ENCODE results near the gene CRABP2.

The CRABP2 gene

GRCh38 chr1:156708218-156708661 lies 2.9 kb upstream of the CRABP2 start:
- DNase-seq, result no peak

GRCh38 chr1:156707417-156708217 lies 2.2 kb upstream of the CRABP2 start:
- DNase-seq, result no peak

- no peak for DNase-seq
Measured at GRCh38 chr1:156706657-156707416, 1.5 kb upstream of the CRABP2 start.

DNA sequence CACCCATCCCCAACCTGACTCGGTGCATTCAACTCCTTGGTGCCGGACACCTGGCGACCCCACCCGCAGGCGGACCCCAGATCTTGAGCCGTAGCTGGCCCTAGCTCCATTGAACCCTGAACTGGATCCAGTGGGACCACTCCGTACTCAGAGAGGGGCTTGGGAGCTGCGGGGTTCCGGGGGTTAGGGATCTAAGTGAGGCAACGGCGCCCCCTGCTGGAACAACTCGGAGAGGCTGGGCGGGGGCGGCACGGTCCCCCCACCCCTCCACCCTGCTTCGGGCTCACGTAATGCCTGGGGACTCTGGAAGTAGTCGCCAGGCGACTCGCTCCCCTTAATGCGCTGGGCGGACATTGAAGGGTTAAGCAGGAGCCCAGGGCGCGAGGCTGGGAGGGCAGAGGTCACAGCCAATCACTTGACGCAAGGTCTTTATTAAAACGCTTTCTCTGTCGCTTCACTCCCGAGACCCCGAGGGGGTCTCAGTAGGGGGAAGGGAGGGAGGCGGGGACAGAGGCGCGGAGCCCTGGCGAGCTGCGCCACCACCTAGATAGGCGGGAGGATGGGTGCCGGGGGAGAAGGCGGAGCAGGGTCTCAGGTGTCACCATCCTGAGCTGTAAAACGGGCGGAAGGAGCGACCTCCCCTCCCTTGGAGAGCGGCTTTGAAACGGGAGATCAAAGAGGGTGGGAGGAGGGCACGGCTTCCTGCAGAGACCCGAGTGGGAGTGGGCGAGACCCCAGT lies 704 bp upstream of the CRABP2 start:
- peak; percentile 55 for DNase-seq

GRCh38 chr1:156704930-156705320 lies 458 bp downstream of the CRABP2 start:
- no peak for DNase-seq

DNA sequence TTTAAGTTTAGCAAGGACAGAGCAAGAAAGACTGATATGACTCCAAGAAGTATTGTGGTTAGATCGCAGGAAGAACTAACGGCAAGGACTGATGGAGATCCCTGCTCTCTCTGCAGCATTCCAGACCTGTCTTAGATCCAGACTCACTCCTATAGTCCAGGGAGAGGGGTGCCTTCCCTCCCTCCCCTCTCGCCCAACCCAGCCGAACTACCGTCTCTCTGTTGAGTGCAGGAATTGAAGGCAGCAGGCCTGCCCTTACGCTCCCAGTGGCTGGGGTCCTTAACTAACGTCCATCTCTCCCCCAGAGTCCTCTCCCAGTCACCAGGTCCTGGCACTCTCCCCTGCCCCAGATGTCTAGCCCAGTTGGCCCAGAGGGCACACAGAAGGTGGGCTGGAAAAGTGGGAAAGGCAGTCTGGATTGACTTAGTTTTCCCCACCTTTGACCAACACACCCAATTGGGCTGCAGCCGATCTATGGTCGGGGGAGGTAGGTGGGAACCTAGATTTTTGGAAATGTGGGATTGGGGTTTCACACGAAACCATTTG lies 1.1 kb downstream of the CRABP2 start:
- DNase-seq, result no peak

GRCh38 chr1:156703741-156704140 lies 1.6 kb downstream of the CRABP2 start:
- DNase-seq, result no peak

- no peak for DNase-seq
Measured at GRCh38 chr1:156703336-156703735, 2.0 kb downstream of the CRABP2 start.

DNA sequence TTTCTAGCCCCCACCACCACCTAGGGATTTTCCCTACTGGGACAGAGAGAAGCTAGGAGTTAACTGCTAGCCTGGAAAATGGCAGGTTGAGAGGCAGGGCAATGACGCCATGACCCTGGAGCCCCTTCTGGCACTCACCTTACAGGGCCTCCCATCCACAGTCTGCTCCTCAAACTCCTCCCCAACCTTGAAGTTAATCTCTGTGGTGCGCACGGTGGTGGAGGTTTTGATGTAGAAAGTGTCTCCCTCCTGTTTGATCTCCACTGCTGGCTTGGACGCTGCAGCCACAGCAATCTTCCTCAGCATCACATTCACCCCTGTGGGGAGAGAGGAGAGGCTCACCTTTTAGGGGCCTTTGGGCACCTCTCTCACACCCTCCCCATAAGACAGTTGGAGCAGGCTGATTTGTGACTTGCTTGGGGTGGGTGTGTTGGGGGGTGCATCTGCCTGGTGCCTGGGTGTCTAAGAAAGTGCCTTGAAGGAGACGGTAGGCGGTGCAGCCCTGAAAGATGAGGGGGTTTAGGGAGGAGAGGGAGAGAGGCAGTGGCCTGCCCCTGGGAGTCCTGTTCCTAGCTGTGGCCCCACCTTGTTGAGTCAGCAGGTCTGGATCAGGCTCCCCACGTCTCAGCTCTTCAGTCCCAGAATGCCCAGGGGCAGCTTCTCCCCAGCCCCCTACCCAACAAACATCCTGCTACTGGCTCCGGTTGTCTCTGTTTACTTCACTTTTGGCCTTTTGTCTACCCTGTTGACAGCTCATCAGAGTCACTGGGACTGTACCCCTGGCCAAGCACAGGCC lies 4.4 kb downstream of the CRABP2 start:
- no peak for DNase-seq

DNA sequence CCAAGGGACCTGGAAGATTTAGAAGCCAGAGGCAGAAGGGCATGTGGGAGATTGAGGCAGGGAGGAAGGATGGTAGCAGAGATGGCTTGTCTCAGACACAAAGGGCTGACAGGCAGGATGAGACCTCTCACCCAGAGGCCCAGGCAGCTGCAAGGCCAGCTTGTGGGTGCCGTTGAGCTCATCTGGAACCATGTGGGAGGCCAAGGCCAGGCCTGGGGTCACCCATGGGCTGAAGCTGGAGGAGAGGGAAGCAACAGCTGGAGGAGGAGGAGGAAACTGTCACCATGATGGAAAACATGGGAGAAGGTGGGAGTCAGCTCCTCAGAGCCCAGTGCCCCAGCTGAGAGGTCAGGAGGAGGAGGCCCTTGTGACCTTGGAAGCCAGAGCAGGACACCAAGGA lies 6.4 kb downstream of the CRABP2 start:
- no peak for DNase-seq

GRCh38 chr1:156697481-156697880 lies 7.9 kb downstream of the CRABP2 start:
- DNase-seq, result no peak

GRCh38 chr1:156696755-156697154 lies 8.6 kb downstream of the CRABP2 start:
- DNase-seq, result no peak

DNA sequence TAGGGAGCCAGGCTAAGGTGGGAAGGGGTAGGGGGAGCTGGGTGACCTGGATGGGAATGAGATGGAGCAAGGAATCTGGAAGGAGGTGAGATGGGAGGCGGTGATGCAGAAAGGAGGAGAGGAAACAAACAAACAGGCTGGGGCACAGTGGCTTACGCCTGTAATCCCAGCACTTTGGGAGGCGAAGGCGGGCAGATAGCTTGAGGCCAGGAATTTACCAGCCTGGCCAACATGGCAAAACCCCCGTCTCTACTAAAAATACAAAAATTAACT lies 10.8 kb downstream of the CRABP2 start:
- no peak for DNase-seq

DNA sequence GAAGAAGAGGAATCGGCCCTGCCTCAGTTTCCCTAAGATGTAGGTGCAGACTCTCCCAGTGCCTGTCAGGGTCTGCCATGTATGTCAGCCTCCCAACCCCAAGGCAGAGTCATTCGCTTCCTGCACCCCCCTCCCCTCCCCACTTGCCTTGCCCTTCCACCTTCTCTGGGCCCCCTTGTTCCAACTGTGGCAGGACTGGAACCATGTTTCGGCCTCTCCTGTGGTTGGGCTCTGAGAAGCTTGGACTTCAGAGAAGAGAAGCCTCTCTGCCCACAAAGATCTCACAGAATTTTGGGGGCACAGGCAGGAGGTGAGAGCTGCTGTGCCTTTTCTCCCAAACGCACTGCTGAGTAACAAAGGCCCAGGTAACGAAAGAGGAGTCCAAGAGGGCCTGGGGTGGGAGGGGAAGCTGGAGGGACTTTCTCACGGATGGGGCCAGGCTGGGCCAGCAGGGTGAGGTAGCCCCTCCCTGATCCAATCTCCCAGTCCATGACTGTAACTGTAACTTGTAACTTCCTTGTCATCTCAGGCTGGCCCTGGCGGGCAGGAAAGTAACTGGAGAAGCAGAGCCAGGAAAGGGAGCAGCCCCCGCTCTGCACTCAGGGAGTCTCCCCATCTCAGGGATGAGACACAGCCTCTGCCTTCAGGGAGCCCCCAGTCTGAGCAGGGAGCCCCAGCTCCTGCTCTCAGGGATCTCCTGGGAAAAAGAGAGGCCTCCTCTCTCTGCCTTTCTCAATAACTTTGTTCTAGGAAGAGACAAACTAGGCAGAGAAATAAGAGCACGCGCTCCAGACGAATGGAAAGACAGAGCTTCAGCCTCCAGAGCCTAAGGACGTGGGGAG lies 11.3 kb downstream of the CRABP2 start:
- no peak for DNase-seq

DNA sequence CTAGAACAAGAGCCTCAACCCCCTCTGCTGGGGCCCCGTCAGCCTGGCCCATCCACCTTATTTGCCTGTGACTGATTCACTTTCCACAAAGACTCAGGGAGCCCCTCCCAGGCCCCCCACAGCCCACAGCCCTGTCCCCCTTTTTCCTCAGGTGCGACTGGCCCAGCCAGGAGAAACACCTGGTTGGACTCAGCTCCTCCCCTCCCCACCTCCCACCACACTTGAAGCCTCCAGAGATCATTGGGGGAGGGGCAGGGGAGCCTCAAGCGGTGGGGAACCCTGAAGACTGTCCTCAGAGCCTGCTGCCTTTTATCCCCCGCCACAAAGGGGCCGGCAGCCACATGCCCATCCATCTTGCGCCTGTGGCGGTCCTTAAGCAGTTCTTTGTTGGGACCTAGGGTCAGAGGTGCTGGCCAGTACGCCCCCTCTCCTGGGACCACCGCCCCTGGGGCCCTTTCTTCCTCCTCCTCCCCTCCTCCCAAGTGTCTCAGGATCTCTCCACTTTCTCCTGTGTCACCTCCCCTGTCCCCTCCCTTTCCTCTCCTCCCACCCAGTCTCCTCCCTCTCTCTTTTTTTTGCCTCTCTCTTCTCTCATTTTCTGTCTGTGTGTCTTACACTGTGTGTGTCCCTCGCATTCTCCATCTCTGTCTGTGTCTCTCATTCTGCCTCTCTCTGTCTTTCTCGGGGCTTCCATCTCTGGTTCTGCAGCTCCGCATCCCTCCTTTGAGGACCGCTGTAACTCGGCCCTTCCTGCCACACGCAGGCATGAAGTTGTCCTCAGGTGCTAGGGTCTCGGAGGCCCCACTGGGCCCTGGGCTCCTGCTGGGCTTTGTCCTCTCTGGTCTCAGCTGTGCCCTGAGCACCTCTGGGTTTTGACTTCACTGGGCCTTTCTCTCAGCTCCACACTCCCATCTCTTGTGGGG lies 12.2 kb downstream of the CRABP2 start:
- DNase-seq, result no peak

GRCh38 chr1:156692441-156692924 lies 12.9 kb downstream of the CRABP2 start:
- no peak for DNase-seq

DNA sequence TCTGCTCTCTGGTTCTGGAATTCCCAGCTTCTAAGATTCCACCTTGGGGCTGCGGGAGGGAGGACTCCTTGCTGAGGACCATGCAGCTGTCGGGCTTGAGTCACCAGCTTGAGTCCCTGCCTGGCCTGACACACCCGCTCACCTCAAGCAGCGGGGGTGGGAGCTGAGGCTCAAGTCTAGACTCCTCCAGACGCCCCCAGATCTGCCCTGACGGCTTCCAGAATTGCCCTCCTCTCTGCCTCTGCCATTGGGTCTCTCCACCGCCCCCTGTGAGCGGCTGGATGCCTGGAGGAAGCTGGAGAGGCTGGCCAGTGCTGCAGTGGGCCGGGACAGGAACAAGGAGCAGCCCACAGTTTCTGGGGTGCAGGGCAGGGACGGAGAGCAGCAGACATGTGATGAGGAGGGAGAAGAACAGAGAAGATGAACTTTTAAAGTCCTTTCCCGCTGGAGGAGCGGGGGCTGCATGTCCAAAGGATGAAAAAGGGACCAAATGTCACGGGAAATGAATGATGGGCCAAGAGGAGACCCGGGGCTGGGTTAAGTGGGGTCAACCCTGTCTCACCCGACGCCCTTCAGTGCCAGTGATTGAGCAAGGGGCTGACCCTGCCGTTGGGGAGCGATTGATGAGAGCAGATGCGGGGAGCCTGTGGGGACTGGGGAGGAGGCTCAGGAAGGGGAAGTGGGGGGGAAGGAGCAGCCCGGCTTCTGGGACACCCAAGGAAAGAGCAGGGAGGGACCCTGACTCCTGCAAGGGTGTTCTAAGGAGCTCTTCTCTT lies 13.5 kb downstream of the CRABP2 start:
- no peak for DNase-seq

- no peak for DNase-seq
Measured at GRCh38 chr1:156691191-156691590, 14.2 kb downstream of the CRABP2 start.

DNA sequence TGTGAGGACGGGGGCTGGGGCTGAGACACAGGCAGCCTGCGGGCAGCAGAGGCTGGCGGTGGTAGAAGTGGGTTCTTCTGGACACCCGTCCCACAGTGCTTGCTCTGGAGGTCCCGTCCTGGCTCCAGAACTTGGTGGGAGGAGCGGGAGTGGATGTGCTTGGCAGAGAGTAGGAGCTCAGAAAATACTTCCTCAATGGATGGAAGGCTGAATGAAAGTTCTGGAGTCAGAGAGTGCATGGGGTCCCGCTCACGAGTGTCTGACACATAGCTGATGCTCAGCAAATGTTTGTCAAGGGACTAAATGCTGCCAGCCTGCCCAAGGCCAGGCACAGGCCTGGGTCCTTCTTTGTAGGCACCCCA lies 14.7 kb downstream of the CRABP2 start:
- no peak for DNase-seq
